SK-N-SH (cell line): ENCODE results near the gene GABRR1. TPM values are rescaled to one million over a fixed set of nuclear protein-coding genes. Genes with fewer than 3 reads are reported as not detected.
A peak's percentile ranks its signal among the peaks of the same experiment; 100 is the strongest.

Experiments
- CTCF ChIA-PET: fragments of 300-600, 350-600 bp; formaldehyde crosslinking; extraction: SDS; loops from one replicate; lab custom pipeline; 2021; lab: Yijun Ruan, JAX
- POLR2A ChIA-PET: fragments of 350-600 bp; sonication (Branson Sonifier 250); formaldehyde crosslinking; extraction: SDS; loops from one replicate; lab custom pipeline; 2020; ENCODE audit warnings: antibody characterized with exemption, inconsistent platforms; lab: Yijun Ruan, JAX
- DNase-seq: peaks from one replicate; pipeline ENCODE4 v3.0.0; 2012
- H2AFZ ChIP-seq: fragments of 200-600 bp; sonication (generic); 2 replicates; pipeline ENCODE4 v1.8.1; 2016; ENCODE audit warnings: antibody characterized with exemption, mild to moderate bottlenecking, low read depth
- H3F3A ChIP-seq: fragments of 200-600 bp; sonication (generic); replicated peaks from 2 replicates; pipeline ENCODE3; 2016; ENCODE audit warnings: antibody characterized with exemption, mild to moderate bottlenecking; ENCODE audit not compliant: insufficient read depth
- H3K27ac ChIP-seq, 2 experiments: fragments of 200-500 bp in 1 of 2; fragments of 200-600 bp in 1 of 2; sonication (Bioruptor generic) in 1 of 2; sonication (generic), shearing (Covaris generic) in 1 of 2; 2 replicates each; pipeline versions ENCODE4 v1.5.1 to v1.6.1; 2014 to 2016; ENCODE audit warnings: low read depth in 2 of 2, inconsistent platforms in 1 of 2, low read length in 1 of 2, mild to moderate bottlenecking in 1 of 2, mixed read lengths in 1 of 2
- H3K27me3 ChIP-seq: fragments of 200-600 bp; sonication (generic), shearing (Covaris generic); 2 replicates; pipeline ENCODE4 v1.6.1; 2016; ENCODE audit warnings: mixed run types; ENCODE audit not compliant: insufficient read depth
- H3K36me3 ChIP-seq, 2 experiments: fragments of 200-500 bp in 1 of 2; fragments of 200-600 bp in 1 of 2; sonication (Bioruptor generic) in 1 of 2; sonication (generic) in 1 of 2; replicated peaks in 1 of 2; 2 replicates each; pipeline versions ENCODE3 to v1.5.1; 2014 to 2016; ENCODE audit warnings: low read length in 1 of 2, mild to moderate bottlenecking in 1 of 2; ENCODE audit not compliant: insufficient read depth in 2 of 2, control insufficient read depth in 1 of 2
- H3K4me1 ChIP-seq, 2 experiments: fragments of 200-500 bp in 1 of 2; fragments of 200-600 bp in 1 of 2; sonication (Bioruptor generic) in 1 of 2; sonication (generic), shearing (Covaris generic) in 1 of 2; 2 replicates each; pipeline versions ENCODE4 v1.5.1 to v1.6.1; 2014 to 2016; ENCODE audit warnings: low read depth in 1 of 2, low read length in 1 of 2, mixed run types in 1 of 2; ENCODE audit not compliant: insufficient read depth in 2 of 2, control insufficient read depth in 1 of 2
- H3K4me2 ChIP-seq: fragments of 200-600 bp; sonication (generic), shearing (Covaris generic); 2 replicates; pipeline ENCODE4 v1.6.1; 2017; ENCODE audit warnings: mixed run types
- H3K4me3 ChIP-seq, 2 experiments: fragments of 200-500 bp in 1 of 2; fragments of 200-600 bp in 1 of 2; sonication (Bioruptor generic) in 1 of 2; sonication (generic), shearing (Covaris generic) in 1 of 2; 2 replicates each; pipeline versions ENCODE4 v1.5.1 to v1.8.1; 2014 to 2016; ENCODE audit warnings: low read depth in 2 of 2, inconsistent platforms in 1 of 2, low read length in 1 of 2, mild to moderate bottlenecking in 1 of 2, mixed read lengths in 1 of 2, moderate library complexity in 1 of 2
- H3K79me2 ChIP-seq: fragments of 200-600 bp; sonication (generic); 2 replicates; pipeline ENCODE4 v1.8.1; 2017; ENCODE audit warnings: mild to moderate bottlenecking; ENCODE audit not compliant: insufficient read depth
- H3K9ac ChIP-seq: fragments of 200-600 bp; sonication (generic); 2 replicates; pipeline ENCODE4 v1.6.1; 2017; ENCODE audit warnings: mixed run types
- H3K9me2 ChIP-seq: fragments of 200-600 bp; sonication (generic); 2 replicates; pipeline ENCODE4 v1.6.1; 2017; ENCODE audit warnings: mixed run types
- H3K9me3 ChIP-seq: fragments of 200-600 bp; sonication (generic); 2 replicates; pipeline ENCODE4 v1.6.1; 2017; ENCODE audit warnings: mixed run types, mild to moderate bottlenecking, moderate library complexity
- H4K20me1 ChIP-seq: fragments of 200-600 bp; sonication (generic); 2 replicates; pipeline ENCODE4 v1.6.1; 2017; ENCODE audit warnings: mild to moderate bottlenecking, mixed run types; ENCODE audit not compliant: insufficient read depth
- CHD2 ChIP-seq: fragments of 150-350 bp; IDR thresholded peaks from 2 replicates; pipeline ENCODE4 v1.6.1; 2018; ENCODE audit warnings: low read length; ENCODE audit not compliant: partially characterized antibody
- EZH2phosphoT487 ChIP-seq: fragments of 200-600 bp; sonication (generic); IDR thresholded peaks from 2 replicates; pipeline ENCODE4 v1.6.1; 2017; ENCODE audit warnings: low read depth, mixed run types, mild to moderate bottlenecking, antibody characterized with exemption, moderate library complexity, borderline replicate concordance
- FOSL2 ChIP-seq: IDR thresholded peaks from 2 replicates; pipeline ENCODE4 v1.4.0; 2012; ENCODE audit warnings: low read depth, mild to moderate bottlenecking, moderate library complexity, borderline replicate concordance
- FOXJ3 ChIP-seq: sonication (generic); formaldehyde crosslinking; IDR thresholded peaks from 2 replicates; pipeline ENCODE4 v1.5.1; 2020; ENCODE audit warnings: mild to moderate bottlenecking, missing genetic modification reagents
- GABPA ChIP-seq: IDR thresholded peaks from 2 replicates; pipeline ENCODE4 v1.4.0; 2012; ENCODE audit warnings: low read depth, mild to moderate bottlenecking
- JUND ChIP-seq: IDR thresholded peaks from 2 replicates; pipeline ENCODE4 v1.4.0; 2012
- MEF2A ChIP-seq: IDR thresholded peaks from 2 replicates; pipeline ENCODE4 v1.4.0; 2012; ENCODE audit warnings: low read depth, borderline replicate concordance
- MXI1 ChIP-seq: IDR thresholded peaks from 2 replicates; pipeline ENCODE4 v1.6.1; 2012; ENCODE audit warnings: mild to moderate bottlenecking, low read depth, low read length, improper control_type of control experiment
- NRF1 ChIP-seq: IDR thresholded peaks from 2 replicates; pipeline ENCODE4 v1.6.1; 2012; ENCODE audit warnings: low read depth, mild to moderate bottlenecking, low read length
- PBX3 ChIP-seq: IDR thresholded peaks from 2 replicates; pipeline ENCODE4; 2012
- RAD21 ChIP-seq: IDR thresholded peaks from 2 replicates; pipeline ENCODE4 v1.6.1; 2012; ENCODE audit warnings: mild to moderate bottlenecking, low read length
- RXRA ChIP-seq: IDR thresholded peaks from 2 replicates; pipeline ENCODE4 v1.4.0; 2012; ENCODE audit warnings: low read depth, mild to moderate bottlenecking, borderline replicate concordance
- SIN3A ChIP-seq: IDR thresholded peaks from 2 replicates; pipeline ENCODE4 v1.6.1; 2012; ENCODE audit warnings: low read depth, mild to moderate bottlenecking, low read length, moderate library complexity, borderline replicate concordance
- SMC3 ChIP-seq: IDR thresholded peaks from 2 replicates; pipeline ENCODE4 v1.6.1; 2012; ENCODE audit warnings: low read depth, low read length, improper control_type of control experiment
- TAF1 ChIP-seq: IDR thresholded peaks from 2 replicates; pipeline ENCODE4 v1.6.1; 2012; ENCODE audit warnings: low read depth, mild to moderate bottlenecking, low read length, moderate library complexity, borderline replicate concordance
- TCF12 ChIP-seq: IDR thresholded peaks from 2 replicates; pipeline ENCODE4 v1.4.0; 2012
- USF1 ChIP-seq: IDR thresholded peaks from 2 replicates; pipeline ENCODE4 v1.4.0; 2012; ENCODE audit warnings: low read depth, borderline replicate concordance
- ZBTB33 ChIP-seq: IDR thresholded peaks from 2 replicates; pipeline ENCODE4 v1.4.0; 2012; ENCODE audit warnings: low read depth, borderline replicate concordance
- WGBS: methylation state at CpG from one replicate; pipeline ENCODE4 v1.1.6; 2017; ENCODE audit warnings: low lambda C conversion rate; 5-methylcytosine and 5-hydroxymethylcytosine counted together
- polyA plus RNA-seq, 3 experiments: library from polyadenylated mRNA; depleted of rRNA; stranded (reverse); fragments of >200 nt; gene quantifications; 2 replicates each; pipeline ENCODE4 v1.2.3, GENCODE V29; 2012
- TF ChIP-seq, protein P1 (sequence below): IDR thresholded peaks from 2 replicates; pipeline ENCODE4 v1.6.1; 2012; ENCODE audit warnings: mild to moderate bottlenecking, low read depth, low read length, moderate library complexity
- TF ChIP-seq, protein P2 (sequence below): IDR thresholded peaks from 2 replicates; pipeline ENCODE4 v1.4.0; 2012; ENCODE audit warnings: low read depth

GABRR1 gene
- polyA plus RNA-seq, 1 of the 3 experiments (the other 2 are of a cell fraction), result not detected

DNA sequence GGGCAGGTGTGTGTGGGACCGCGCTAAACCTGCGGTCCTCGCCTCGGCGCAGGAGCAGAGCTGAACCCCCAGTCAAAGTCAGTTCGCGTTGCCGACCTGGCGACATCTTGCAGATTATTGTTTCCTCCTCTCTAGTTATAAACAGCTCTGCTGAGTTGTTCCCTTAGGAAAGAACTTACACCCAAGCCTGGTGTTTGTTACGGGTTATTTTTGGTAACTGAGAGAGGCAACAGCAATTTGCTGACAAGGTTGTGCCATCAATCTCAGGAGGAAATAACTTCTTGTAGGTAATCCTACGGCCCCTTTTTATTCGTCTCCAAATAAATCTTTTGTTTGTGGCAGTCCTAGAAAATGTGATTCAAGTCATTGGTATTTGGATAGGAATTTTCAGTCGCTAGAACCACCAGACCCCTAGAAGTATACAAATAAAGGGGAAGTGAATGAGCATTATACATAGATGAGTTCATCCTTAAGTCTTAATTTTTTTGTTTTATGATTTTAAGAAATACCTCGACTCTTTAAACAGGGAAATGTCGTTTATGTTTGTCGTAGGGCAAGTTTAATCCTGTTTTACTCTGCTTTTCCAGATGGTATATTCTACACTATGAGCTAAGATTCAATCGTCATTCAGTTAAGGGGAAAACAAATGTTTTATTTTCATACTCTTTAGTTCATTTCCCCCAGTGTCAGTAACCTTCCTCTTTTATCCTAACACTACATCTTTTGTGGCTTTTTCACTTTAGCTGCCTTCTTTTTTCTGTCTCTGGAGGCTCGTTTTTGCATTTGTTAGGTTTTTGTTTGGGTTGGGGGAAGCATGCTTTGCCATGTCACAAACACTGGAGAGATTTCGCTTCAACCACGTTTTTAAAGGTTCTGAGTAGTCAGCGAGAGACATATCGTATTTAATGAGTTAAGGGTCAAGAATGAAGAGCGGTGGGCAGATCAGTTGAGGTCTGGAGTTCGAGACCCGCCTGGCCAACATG lies 70.1 kb downstream of the GABRR1 start:
- Histone ChIP-seq H3K27ac (peak overlapping the region; percentile 69 to 79), H2AFZ (peak overlapping the region; percentile 83), H3K9me2 (no peaks in the 10 kb centered on the region), H3K36me3 (peaks cover 5 to 10% of the 10 kb centered on the region in 2 experiments), H3K9ac (peak overlapping the region; percentile 87), H3K4me3 (peak overlapping the region; percentile 69 to 86), H3F3A (peaks cover 13% of the 10 kb centered on the region), H4K20me1 (no peaks in the 10 kb centered on the region), H3K79me2 (peaks cover 16% of the 10 kb centered on the region), H3K9me3 (no peaks in the 10 kb centered on the region), H3K4me1 (peaks cover 0 to 5% of the 10 kb centered on the region in 2 experiments; a peak in 3 of 4 replicates), H3K4me2 (peak overlapping the region; percentile 99), H3K27me3 (no peaks in the 10 kb centered on the region)
- DNase-seq, result no peak
- 42% methylated on average over 21 of the region's 26 CpGs for WGBS
- ChIA-PET CTCF (interaction anchor here (1.0 to 2.4 kb wide), 4 partner anchors 11 to 164 kb away, joined by 3 to 9 read pairs (median 6); no protein-coding TSS in a partner anchor), POLR2A (interaction anchor here (0.5 to 2.3 kb wide), 3 partner anchors 60 to 184 kb away, joined by 3 to 8 read pairs (median 3); partner anchors contain the start of genes PNRC1 and RNGTT)
- no peak for TF ChIP-seq CHD2
- TF ChIP-seq ZBTB33, result no peak
- TF ChIP-seq SIN3A, result no peak
- no peak for TF ChIP-seq MXI1
- TF ChIP-seq TCF12, result peak; percentile 15; the same call in 1 of the 2 replicates
- TF ChIP-seq RAD21, result no peak
- TF ChIP-seq FOXJ3 (CRISPR knock-in tag), result no peak
- TF ChIP-seq, protein P1, sequence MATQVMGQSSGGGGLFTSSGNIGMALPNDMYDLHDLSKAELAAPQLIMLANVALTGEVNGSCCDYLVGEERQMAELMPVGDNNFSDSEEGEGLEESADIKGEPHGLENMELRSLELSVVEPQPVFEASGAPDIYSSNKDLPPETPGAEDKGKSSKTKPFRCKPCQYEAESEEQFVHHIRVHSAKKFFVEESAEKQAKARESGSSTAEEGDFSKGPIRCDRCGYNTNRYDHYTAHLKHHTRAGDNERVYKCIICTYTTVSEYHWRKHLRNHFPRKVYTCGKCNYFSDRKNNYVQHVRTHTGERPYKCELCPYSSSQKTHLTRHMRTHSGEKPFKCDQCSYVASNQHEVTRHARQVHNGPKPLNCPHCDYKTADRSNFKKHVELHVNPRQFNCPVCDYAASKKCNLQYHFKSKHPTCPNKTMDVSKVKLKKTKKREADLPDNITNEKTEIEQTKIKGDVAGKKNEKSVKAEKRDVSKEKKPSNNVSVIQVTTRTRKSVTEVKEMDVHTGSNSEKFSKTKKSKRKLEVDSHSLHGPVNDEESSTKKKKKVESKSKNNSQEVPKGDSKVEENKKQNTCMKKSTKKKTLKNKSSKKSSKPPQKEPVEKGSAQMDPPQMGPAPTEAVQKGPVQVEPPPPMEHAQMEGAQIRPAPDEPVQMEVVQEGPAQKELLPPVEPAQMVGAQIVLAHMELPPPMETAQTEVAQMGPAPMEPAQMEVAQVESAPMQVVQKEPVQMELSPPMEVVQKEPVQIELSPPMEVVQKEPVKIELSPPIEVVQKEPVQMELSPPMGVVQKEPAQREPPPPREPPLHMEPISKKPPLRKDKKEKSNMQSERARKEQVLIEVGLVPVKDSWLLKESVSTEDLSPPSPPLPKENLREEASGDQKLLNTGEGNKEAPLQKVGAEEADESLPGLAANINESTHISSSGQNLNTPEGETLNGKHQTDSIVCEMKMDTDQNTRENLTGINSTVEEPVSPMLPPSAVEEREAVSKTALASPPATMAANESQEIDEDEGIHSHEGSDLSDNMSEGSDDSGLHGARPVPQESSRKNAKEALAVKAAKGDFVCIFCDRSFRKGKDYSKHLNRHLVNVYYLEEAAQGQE, result no peak
- no peak for TF ChIP-seq GABPA
- TF ChIP-seq SMC3, result no peak
- peak; percentile 28; the same call in 1 of the 2 replicates for TF ChIP-seq PBX3
- no peak for TF ChIP-seq RXRA
- no peak for TF ChIP-seq USF1
- TF ChIP-seq, protein P2, sequence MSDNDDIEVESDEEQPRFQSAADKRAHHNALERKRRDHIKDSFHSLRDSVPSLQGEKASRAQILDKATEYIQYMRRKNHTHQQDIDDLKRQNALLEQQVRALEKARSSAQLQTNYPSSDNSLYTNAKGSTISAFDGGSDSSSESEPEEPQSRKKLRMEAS, result no peak
- no peak for TF ChIP-seq JUND
- TF ChIP-seq EZH2phosphoT487, result no peak
- TF ChIP-seq NRF1, result no peak
- peak; percentile 31 for TF ChIP-seq TAF1
- peak; percentile 30; the same call in 1 of the 2 replicates for TF ChIP-seq FOSL2
- no peak for TF ChIP-seq MEF2A
